NCI-H510A treated with DMSO at 0.1 percent for 48 hours (cell line): ENCODE data around the gene BLOC1S6.
A peak's percentile ranks its signal among the peaks of the same experiment; 100 is the strongest.
"Not testable (repeated sequence)": the region's sequence is repeated elsewhere in the genome, so short reads cannot be mapped to it uniquely, and the experiment has no call there.

ENCODE experiments used
- DNase-seq: peaks from one replicate; lab custom pipeline; 2025; lab: John Stamatoyannopoulos, UW

BLOC1S6 gene

GRCh38 chr15:45641374-45641781 is 54.2 kb downstream of the BLOC1S6 start:
- DNase-seq: no peak

- no peak for DNase-seq
Measured at GRCh38 chr15:45641999-45642932, 55.1 kb downstream of the BLOC1S6 start.

GRCh38 chr15:45644437-45644836 is 57.3 kb downstream of the BLOC1S6 start:
- DNase-seq: no peak

- no peak for DNase-seq
Measured at GRCh38 chr15:45645026-45645980, 58.1 kb downstream of the BLOC1S6 start.

GRCh38 chr15:45646220-45646619 is 59.0 kb downstream of the BLOC1S6 start:
- DNase-seq: no peak

- no peak for DNase-seq
Measured at GRCh38 chr15:45647828-45648227, 60.6 kb downstream of the BLOC1S6 start.

GRCh38 chr15:45648521-45649200 is 61.5 kb downstream of the BLOC1S6 start:
- peak; percentile 22 for DNase-seq

GRCh38 chr15:45650007-45650406 is 62.8 kb downstream of the BLOC1S6 start:
- not testable (repeated sequence) for DNase-seq

- DNase-seq: no peak
Measured at GRCh38 chr15:45650889-45651525, 63.8 kb downstream of the BLOC1S6 start.

GRCh38 chr15:45653702-45654424 is 66.7 kb downstream of the BLOC1S6 start:
- no peak for DNase-seq

GRCh38 chr15:45654749-45655148 is 67.6 kb downstream of the BLOC1S6 start:
- no peak for DNase-seq

GRCh38 chr15:45657254-45657653 is 70.1 kb downstream of the BLOC1S6 start:
- DNase-seq: no peak

GRCh38 chr15:45657764-45658545 is 70.8 kb downstream of the BLOC1S6 start:
- DNase-seq: no peak
